Hepatocyte (in vitro differentiated cells): Measurements from ENCODE around the gene NRXN2. TPM values are rescaled to one million over a fixed set of nuclear protein-coding genes. Genes with fewer than 3 reads are reported as not detected.

ENCODE experiments used
- DNase-seq: peaks from one replicate; pipeline ENCODE4 v3.0.0-alpha.2; 2016; ENCODE audit warnings: low spot score
- H2AFZ ChIP-seq: fragments of 200-600 bp; sonication (generic); 2 replicates; pipeline ENCODE4 v1.6.0; 2016; ENCODE audit warnings: antibody characterized with exemption, mild to moderate bottlenecking
- H3K27ac ChIP-seq: fragments of 200-600 bp; sonication (generic); 2 replicates; pipeline ENCODE4 v1.5.1; 2016; ENCODE audit warnings: mild to moderate bottlenecking
- H3K27me3 ChIP-seq: fragments of 200-600 bp; sonication (generic); 2 replicates; pipeline ENCODE4 v1.6.1; 2016
- H3K36me3 ChIP-seq: fragments of 200-600 bp; sonication (generic); replicated peaks from 2 replicates; pipeline ENCODE4 v1.5.1; 2016; ENCODE audit warnings: low read depth; ENCODE audit not compliant: insufficient read depth
- H3K4me1 ChIP-seq: fragments of 200-600 bp; sonication (generic); 2 replicates; pipeline ENCODE4 v1.5.1; 2016; ENCODE audit warnings: mild to moderate bottlenecking, moderate library complexity; ENCODE audit not compliant: insufficient read depth
- H3K4me2 ChIP-seq: fragments of 200-600 bp; sonication (generic); 2 replicates; pipeline ENCODE4 v1.6.0; 2016
- H3K4me3 ChIP-seq: fragments of 200-600 bp; sonication (generic); 2 replicates; pipeline ENCODE4 v1.5.1; 2016; ENCODE audit warnings: mild to moderate bottlenecking
- H3K79me2 ChIP-seq: fragments of 200-600 bp; sonication (generic); 2 replicates; pipeline ENCODE4 v1.6.0; 2017; ENCODE audit warnings: mild to moderate bottlenecking
- H3K9me2 ChIP-seq: fragments of 200-600 bp; sonication (generic); replicated peaks from 2 replicates; pipeline ENCODE4 v1.6.0; 2017; ENCODE audit warnings: mild to moderate bottlenecking; ENCODE audit not compliant: insufficient read depth
- H3K9me3 ChIP-seq: fragments of 200-600 bp; sonication (generic); 2 replicates; pipeline ENCODE4 v1.5.1; 2016; ENCODE audit warnings: low read depth, mild to moderate bottlenecking
- H4K20me1 ChIP-seq: fragments of 200-600 bp; sonication (generic); 2 replicates; pipeline ENCODE4 v1.6.0; 2016; ENCODE audit warnings: mild to moderate bottlenecking; ENCODE audit not compliant: insufficient read depth, poor library complexity, severe bottlenecking
- CTCF ChIP-seq: fragments of 200-600 bp; sonication (generic); IDR thresholded peaks from 2 replicates; pipeline ENCODE4 v1.5.1; 2016; ENCODE audit warnings: antibody characterized with exemption, mild to moderate bottlenecking; ENCODE audit not compliant: poor library complexity
- EZH2 ChIP-seq: fragments of 200-600 bp; sonication (generic); IDR thresholded peaks from 2 replicates; pipeline ENCODE4 v1.6.1; 2016; ENCODE audit warnings: antibody characterized with exemption, mild to moderate bottlenecking, borderline replicate concordance
- EZH2phosphoT487 ChIP-seq: fragments of 200-600 bp; sonication (generic); IDR thresholded peaks from one replicate; pipeline ENCODE4 v1.6.1; 2018; ENCODE audit warnings: antibody characterized with exemption, mild to moderate bottlenecking, low read depth, moderate library complexity; ENCODE audit not compliant: unreplicated experiment, severe bottlenecking
- WGBS: methylation state at CpG from one replicate; pipeline ENCODE4 v1.1.6; 2016; ENCODE audit warnings: low lambda C conversion rate; ENCODE audit errors: missing lambda C conversion rate; 5-methylcytosine and 5-hydroxymethylcytosine counted together
- polyA plus RNA-seq: library from polyadenylated mRNA; unstranded; fragments of >200 nt; fragmentation: Nextera tagmentation; extraction: Ambion mirVana; gene quantifications from 2 replicates; pipeline ENCODE4 v1.2.1, GENCODE V29; 2016
- total RNA-seq: library from RNA; depleted of rRNA; stranded (reverse); fragments of >200 nt; gene quantifications from 2 replicates; pipeline ENCODE4 v1.2.3, GENCODE V29; 2014

NRXN2 gene
- total and polyA plus RNA-seq, 2 experiments from 2014 or later: 0.83 to 1.7 TPM

- H3K4me2 ChIP-seq: no peak overlapping the region
- H3K9me3 ChIP-seq: no peaks in the 10 kb centered on the region
- no peak for TF ChIP-seq EZH2
- no peak for TF ChIP-seq CTCF
- no peak for TF ChIP-seq EZH2phosphoT487
- no peak overlapping the region for H2AFZ ChIP-seq
- no peak overlapping the region for H3K4me3 ChIP-seq
- no peaks in the 10 kb centered on the region for H3K79me2 ChIP-seq
- peaks cover 5% of the 10 kb centered on the region for H3K4me1 ChIP-seq
- no peaks in the 10 kb centered on the region for H3K36me3 ChIP-seq
- H3K9me2 ChIP-seq: no peaks in the 10 kb centered on the region
- no peak overlapping the region for H3K27ac ChIP-seq
- WGBS: 95% methylated on average over 16 of the region's 16 CpGs
- no peaks in the 10 kb centered on the region for H3K27me3 ChIP-seq
- no peaks in the 10 kb centered on the region for H4K20me1 ChIP-seq
- no peak for DNase-seq
Measured at GRCh38 chr11:64560941-64561340, 162.1 kb downstream of the NRXN2 start.

GRCh38 chr11:64560139-64560771, 162.7 kb downstream of the NRXN2 start:
- no peak overlapping the region for H3K4me3 ChIP-seq
- no peaks in the 10 kb centered on the region for H3K79me2 ChIP-seq
- H3K4me2 ChIP-seq: no peak overlapping the region

GRCh38 chr11:64559351-64560138, 163.5 kb downstream of the NRXN2 start:
- Histone ChIP-seq H3K4me2 (no peak overlapping the region), H3K36me3 (no peaks in the 10 kb centered on the region), H3K9me2 (no peaks in the 10 kb centered on the region), H3K4me3 (no peak overlapping the region), H3K27me3 (no peaks in the 10 kb centered on the region), H3K79me2 (no peaks in the 10 kb centered on the region), H3K9me3 (no peaks in the 10 kb centered on the region), H3K4me1 (peaks cover 15% of the 10 kb centered on the region), H2AFZ (no peak overlapping the region), H4K20me1 (no peaks in the 10 kb centered on the region), H3K27ac (no peak overlapping the region)
- TF ChIP-seq CTCF (no peak), EZH2phosphoT487 (no peak), EZH2 (no peak)
- WGBS: 78% methylated on average over 17 of the region's 19 CpGs
- DNase-seq: no peak

More at GRCh38 chr11:64560139-64560771, 162.7 kb downstream of the NRXN2 start:
- Histone ChIP-seq H3K9me3 (no peaks in the 10 kb centered on the region), H3K27me3 (no peaks in the 10 kb centered on the region), H3K36me3 (no peaks in the 10 kb centered on the region), H3K4me1 (peaks cover 8% of the 10 kb centered on the region), H2AFZ (no peak overlapping the region), H3K9me2 (no peaks in the 10 kb centered on the region), H3K27ac (no peak overlapping the region), H4K20me1 (no peaks in the 10 kb centered on the region)
- DNase-seq: no peak
- TF ChIP-seq CTCF: no peak
- no peak for TF ChIP-seq EZH2phosphoT487
- TF ChIP-seq EZH2: no peak
- WGBS: 77% methylated on average over 14 of the region's 15 CpGs
